HUES6 (cell line): ENCODE results near the gene SLCO3A1.

Experiments used
- H3K27ac ChIP-seq: 2 replicates; pipeline ENCODE4 v1.7.0; 2013; ENCODE audit warnings: low read depth, mild to moderate bottlenecking, low read length, inconsistent platforms
- H3K27me3 ChIP-seq: 2 replicates; pipeline ENCODE4 v1.6.1; 2013; ENCODE audit warnings: low read length; ENCODE audit not compliant: control insufficient read depth, insufficient read depth
- H3K36me3 ChIP-seq: 2 replicates; pipeline ENCODE4 v1.6.1; 2013; ENCODE audit warnings: low read length; ENCODE audit not compliant: control insufficient read depth, insufficient read depth
- H3K4me1 ChIP-seq: 2 replicates; pipeline ENCODE4 v1.6.1; 2013; ENCODE audit warnings: low read length; ENCODE audit not compliant: control insufficient read depth, insufficient read depth
- H3K4me3 ChIP-seq: 2 replicates; pipeline ENCODE4 v1.5.1; 2013; ENCODE audit warnings: low read depth, low read length
- H3K9ac ChIP-seq: one replicate; pipeline ENCODE4 v1.6.1; 2013; ENCODE audit warnings: mild to moderate bottlenecking, low read length
- H3K9me3 ChIP-seq: 2 replicates; pipeline ENCODE4 v1.6.1; 2013; ENCODE audit warnings: low read depth, low read length; ENCODE audit not compliant: control insufficient read depth, insufficient read depth

Gene SLCO3A1

GRCh38 chr15:91988071-91988470, 134.6 kb downstream of the SLCO3A1 start:
- Histone ChIP-seq H3K9me3 (no peaks in the 10 kb centered on the region), H3K36me3 (no peaks in the 10 kb centered on the region), H3K27me3 (no peaks in the 10 kb centered on the region; the same call in 1 of the 2 replicates), H3K4me1 (no peaks in the 10 kb centered on the region), H3K27ac (no peak overlapping the region), H3K4me3 (no peak overlapping the region), H3K9ac (no peak overlapping the region)

GRCh38 chr15:91988655-91989054, 135.1 kb downstream of the SLCO3A1 start:
- H3K9me3 ChIP-seq: no peaks in the 10 kb centered on the region
- H3K27me3 ChIP-seq: no peaks in the 10 kb centered on the region; the same call in 1 of the 2 replicates
- H3K9ac ChIP-seq: no peak overlapping the region
- H3K27ac ChIP-seq: no peak overlapping the region
- H3K4me3 ChIP-seq: no peak overlapping the region
- no peaks in the 10 kb centered on the region for H3K36me3 ChIP-seq
- H3K4me1 ChIP-seq: no peaks in the 10 kb centered on the region

- Histone ChIP-seq H3K4me1 (no peaks in the 10 kb centered on the region), H3K36me3 (no peaks in the 10 kb centered on the region), H3K9ac (no peak overlapping the region), H3K27me3 (no peaks in the 10 kb centered on the region; the same call in 1 of the 2 replicates), H3K9me3 (no peaks in the 10 kb centered on the region), H3K4me3 (no peak overlapping the region), H3K27ac (no peak overlapping the region)
Observed at GRCh38 chr15:91989821-91990220, 136.3 kb downstream of the SLCO3A1 start.

GRCh38 chr15:91992945-91993344, 139.4 kb downstream of the SLCO3A1 start:
- H3K27ac ChIP-seq: no peak overlapping the region
- H3K36me3 ChIP-seq: no peaks in the 10 kb centered on the region
- no peak overlapping the region for H3K4me3 ChIP-seq
- H3K9me3 ChIP-seq: no peaks in the 10 kb centered on the region
- no peaks in the 10 kb centered on the region for H3K4me1 ChIP-seq
- no peaks in the 10 kb centered on the region; the same call in 1 of the 2 replicates for H3K27me3 ChIP-seq
- H3K9ac ChIP-seq: no peak overlapping the region

- Histone ChIP-seq H3K27ac (no peak overlapping the region), H3K27me3 (no peaks in the 10 kb centered on the region; the same call in 1 of the 2 replicates), H3K4me1 (no peaks in the 10 kb centered on the region; the same call in 1 of the 2 replicates), H3K9ac (no peak overlapping the region), H3K36me3 (no peaks in the 10 kb centered on the region), H3K9me3 (no peaks in the 10 kb centered on the region), H3K4me3 (no peak overlapping the region)
Observed at GRCh38 chr15:91995146-91995545, 141.6 kb downstream of the SLCO3A1 start.

GRCh38 chr15:91997163-91997562, 143.7 kb downstream of the SLCO3A1 start:
- H3K9ac ChIP-seq: no peak overlapping the region

GRCh38 chr15:92000709-92001108, 147.2 kb downstream of the SLCO3A1 start:
- no peak overlapping the region for H3K4me3 ChIP-seq
- peaks cover 17% of the 10 kb centered on the region for H3K4me1 ChIP-seq
- H3K27me3 ChIP-seq: no peaks in the 10 kb centered on the region
- H3K9me3 ChIP-seq: no peaks in the 10 kb centered on the region
- H3K27ac ChIP-seq: no peak overlapping the region
- no peaks in the 10 kb centered on the region for H3K36me3 ChIP-seq
- no peak overlapping the region for H3K9ac ChIP-seq

More at GRCh38 chr15:91997163-91997562, 143.7 kb downstream of the SLCO3A1 start:
- H3K27me3 ChIP-seq: no peaks in the 10 kb centered on the region; the same call in 1 of the 2 replicates
- H3K4me1 ChIP-seq: peaks cover 10% of the 10 kb centered on the region; the same call in 1 of the 2 replicates
- no peak overlapping the region for H3K4me3 ChIP-seq
- H3K36me3 ChIP-seq: no peaks in the 10 kb centered on the region
- H3K27ac ChIP-seq: no peak overlapping the region
- H3K9me3 ChIP-seq: no peaks in the 10 kb centered on the region

GRCh38 chr15:92001307-92001706, 147.8 kb downstream of the SLCO3A1 start:
- no peaks in the 10 kb centered on the region for H3K9me3 ChIP-seq
- H3K27me3 ChIP-seq: no peaks in the 10 kb centered on the region
- H3K4me1 ChIP-seq: peaks cover 19% of the 10 kb centered on the region
- H3K36me3 ChIP-seq: no peaks in the 10 kb centered on the region
- no peak overlapping the region for H3K9ac ChIP-seq
- H3K27ac ChIP-seq: no peak overlapping the region
- no peak overlapping the region for H3K4me3 ChIP-seq

- no peak overlapping the region for H3K27ac ChIP-seq
- no peaks in the 10 kb centered on the region for H3K9me3 ChIP-seq
- H3K27me3 ChIP-seq: no peaks in the 10 kb centered on the region
- H3K4me1 ChIP-seq: peaks cover 19% of the 10 kb centered on the region
- H3K4me3 ChIP-seq: no peak overlapping the region
- H3K9ac ChIP-seq: no peak overlapping the region
- H3K36me3 ChIP-seq: no peaks in the 10 kb centered on the region
Observed at GRCh38 chr15:92002666-92003065, 149.2 kb downstream of the SLCO3A1 start.

- Histone ChIP-seq H3K4me1 (peaks cover 19% of the 10 kb centered on the region), H3K27ac (no peak overlapping the region), H3K9ac (no peak overlapping the region), H3K9me3 (no peaks in the 10 kb centered on the region), H3K27me3 (no peaks in the 10 kb centered on the region), H3K4me3 (no peak overlapping the region), H3K36me3 (no peaks in the 10 kb centered on the region)
Observed at GRCh38 chr15:92003515-92004067, 150.1 kb downstream of the SLCO3A1 start.

- H3K36me3 ChIP-seq: no peaks in the 10 kb centered on the region
- H3K27ac ChIP-seq: no peak overlapping the region
- H3K9me3 ChIP-seq: no peaks in the 10 kb centered on the region
- no peak overlapping the region for H3K9ac ChIP-seq
- H3K4me3 ChIP-seq: no peak overlapping the region
- H3K27me3 ChIP-seq: no peaks in the 10 kb centered on the region
- peaks cover 19% of the 10 kb centered on the region for H3K4me1 ChIP-seq
Observed at GRCh38 chr15:92005154-92005553, 151.6 kb downstream of the SLCO3A1 start.
